Adrenal gland (tissue), 5 donors: ENCODE measurements around the gene MRPL33.
"Not testable (repeated sequence)": the region's sequence is repeated elsewhere in the genome, so short reads cannot be mapped to it uniquely, and the experiment has no call there.

Experiments
- POLR2A ChIP-seq, 2 donors: fragments of 450-650 bp; IDR thresholded peaks; one replicate each; pipeline ENCODE4 v1.6.1; 2017; ENCODE audit warnings: antibody characterized with exemption in 2 of 2, mild to moderate bottlenecking in 2 of 2, moderate library complexity in 1 of 2
- TF ChIP-seq, protein P1 (sequence below), 6 experiments: fragments of 450-650 bp in 4 of 6; fragments of 200-600 bp in 2 of 6; sonication (generic) in 1 of 6; IDR thresholded peaks; 1 replicate in 5 of 6; 2 replicates in 1 of 6; pipeline versions ENCODE4 v1.5.1 to v1.8.0; 2016 to 2021; ENCODE audit warnings: antibody characterized with exemption in 6 of 6, mild to moderate bottlenecking in 2 of 6, moderate library complexity in 1 of 6
- donor health status: DM: no; HTN: no; CAD: no.

DNA sequence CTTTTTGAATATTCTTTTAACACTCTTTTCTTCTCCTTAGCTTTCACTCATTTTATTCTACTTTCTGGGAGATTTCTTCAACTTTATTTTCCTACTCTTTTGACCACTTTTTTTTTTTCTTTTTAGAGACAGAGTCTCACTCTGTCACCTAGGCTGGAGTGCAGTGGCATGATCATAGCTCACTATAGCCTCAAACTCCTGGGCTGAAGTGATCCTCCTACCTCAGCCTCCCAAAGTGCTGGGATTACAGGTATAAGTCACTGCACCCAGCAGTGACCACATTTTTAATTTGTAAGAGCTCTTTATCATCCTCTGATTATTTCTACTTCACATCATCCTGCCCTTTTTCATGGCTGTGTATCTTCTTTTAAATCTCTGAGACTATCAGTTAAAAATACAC lies 26.0 kb upstream of the MRPL33 start:
- TF ChIP-seq, protein P1, sequence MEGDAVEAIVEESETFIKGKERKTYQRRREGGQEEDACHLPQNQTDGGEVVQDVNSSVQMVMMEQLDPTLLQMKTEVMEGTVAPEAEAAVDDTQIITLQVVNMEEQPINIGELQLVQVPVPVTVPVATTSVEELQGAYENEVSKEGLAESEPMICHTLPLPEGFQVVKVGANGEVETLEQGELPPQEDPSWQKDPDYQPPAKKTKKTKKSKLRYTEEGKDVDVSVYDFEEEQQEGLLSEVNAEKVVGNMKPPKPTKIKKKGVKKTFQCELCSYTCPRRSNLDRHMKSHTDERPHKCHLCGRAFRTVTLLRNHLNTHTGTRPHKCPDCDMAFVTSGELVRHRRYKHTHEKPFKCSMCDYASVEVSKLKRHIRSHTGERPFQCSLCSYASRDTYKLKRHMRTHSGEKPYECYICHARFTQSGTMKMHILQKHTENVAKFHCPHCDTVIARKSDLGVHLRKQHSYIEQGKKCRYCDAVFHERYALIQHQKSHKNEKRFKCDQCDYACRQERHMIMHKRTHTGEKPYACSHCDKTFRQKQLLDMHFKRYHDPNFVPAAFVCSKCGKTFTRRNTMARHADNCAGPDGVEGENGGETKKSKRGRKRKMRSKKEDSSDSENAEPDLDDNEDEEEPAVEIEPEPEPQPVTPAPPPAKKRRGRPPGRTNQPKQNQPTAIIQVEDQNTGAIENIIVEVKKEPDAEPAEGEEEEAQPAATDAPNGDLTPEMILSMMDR (IDR thresholded peaks at IDR 0.05): not testable (repeated sequence)
- not testable (repeated sequence) for TF ChIP-seq POLR2A (IDR thresholded peaks at IDR 0.05)
